Activated CD4-positive, alpha-beta T cell treated with anti-CD3 and anti-CD28 coated beads for 1 hour (primary cell): ENCODE measurements around the gene ODAD2.

ENCODE experiments used
- DNase-seq: peaks from one replicate; pipeline ENCODE4 v3.0.0-alpha.2; 2020

The ODAD2 gene

DNA sequence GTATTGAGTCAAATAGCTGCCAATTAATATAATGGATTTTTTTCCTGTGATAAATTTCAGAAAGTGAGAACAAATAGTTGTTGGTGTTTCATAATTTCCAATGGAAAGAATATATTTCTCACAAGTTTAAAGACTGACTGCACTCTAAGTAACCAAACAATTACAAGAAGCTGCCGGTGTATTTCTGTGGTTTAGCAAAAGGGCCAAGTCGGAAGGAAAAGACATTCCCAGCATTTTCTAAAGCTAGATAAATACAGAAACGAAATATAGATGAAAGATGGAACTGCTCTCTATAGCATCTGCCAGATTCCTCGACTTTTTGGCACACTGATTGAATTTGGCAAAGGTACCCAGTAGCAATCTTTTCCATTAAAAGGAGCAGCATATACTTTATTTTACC is 160.5 kb downstream of the ODAD2 start:
- no peak for DNase-seq

- DNase-seq, result no peak
These were observed 164.4 kb downstream of the ODAD2 start for GRCh38 chr10:27834476-27834875.

- DNase-seq, result no peak
These were observed 165.1 kb downstream of the ODAD2 start for GRCh38 chr10:27833792-27834191.

GRCh38 chr10:27832826-27833225 is 166.1 kb downstream of the ODAD2 start:
- DNase-seq, result no peak

DNA sequence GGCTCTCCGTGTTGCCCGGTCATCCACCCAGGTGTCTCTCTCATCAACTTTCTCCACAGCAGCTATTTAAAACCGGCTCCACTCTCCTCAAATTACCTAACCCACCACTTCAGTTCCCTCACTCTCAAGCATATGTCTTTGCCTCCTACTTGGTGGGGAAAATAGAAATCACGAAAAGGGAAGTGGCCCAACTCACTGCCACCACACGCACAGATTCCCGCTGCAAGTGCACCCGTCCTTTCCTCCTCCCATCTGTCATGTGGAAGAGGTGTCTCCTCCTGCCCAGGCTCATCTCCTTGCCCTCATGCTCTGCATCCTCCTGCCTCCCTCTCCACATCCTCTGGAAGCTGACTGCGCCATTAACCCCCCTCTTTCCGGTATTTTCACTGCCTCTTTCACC is 172.5 kb downstream of the ODAD2 start:
- DNase-seq, result no peak

DNA sequence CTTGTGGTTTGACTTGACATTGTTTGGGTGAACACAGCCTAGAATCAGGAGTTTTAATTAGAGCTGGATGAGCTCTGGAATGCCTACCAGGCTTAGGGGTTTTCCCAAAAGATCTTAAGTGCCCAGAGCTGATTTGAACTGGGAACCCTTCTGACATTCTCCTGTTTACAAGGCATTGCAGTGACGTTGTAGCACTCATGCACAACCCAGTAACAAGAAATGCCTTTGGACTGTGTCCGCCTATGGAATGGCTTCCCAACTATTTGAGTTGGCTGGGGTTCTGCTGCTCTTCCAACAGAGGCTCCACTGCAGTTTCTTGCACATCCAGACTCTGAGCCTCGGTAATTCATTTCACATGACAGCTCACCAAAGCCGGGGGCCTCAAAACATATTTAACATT is 176.6 kb downstream of the ODAD2 start:
- DNase-seq, result no peak

- DNase-seq, result no peak
These were observed 178.2 kb downstream of the ODAD2 start for GRCh38 chr10:27820637-27821036.

- no peak for DNase-seq
These were observed 178.9 kb downstream of the ODAD2 start for GRCh38 chr10:27819781-27820531.

DNA sequence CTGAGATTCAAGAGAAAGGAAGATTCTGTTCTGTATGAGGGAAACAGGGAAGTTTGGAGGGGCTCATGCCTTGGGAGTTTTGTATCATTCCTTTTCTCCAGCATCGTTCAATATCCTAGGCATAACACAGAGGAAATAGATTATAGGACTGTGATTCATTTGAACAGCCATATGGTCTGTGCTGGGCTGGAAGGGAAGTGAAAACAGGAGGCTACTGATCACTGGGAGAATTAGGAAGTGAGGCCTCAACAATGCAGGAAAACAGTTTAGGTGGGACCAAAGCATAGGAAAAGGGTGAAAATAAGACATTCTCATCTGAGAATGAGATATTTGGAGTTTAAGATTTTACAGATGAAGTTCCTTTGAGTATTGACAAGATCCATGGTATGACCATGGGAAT is 182.6 kb downstream of the ODAD2 start:
- no peak for DNase-seq

GRCh38 chr10:27815846-27816245 is 183.0 kb downstream of the ODAD2 start:
- DNase-seq, result no peak

DNA sequence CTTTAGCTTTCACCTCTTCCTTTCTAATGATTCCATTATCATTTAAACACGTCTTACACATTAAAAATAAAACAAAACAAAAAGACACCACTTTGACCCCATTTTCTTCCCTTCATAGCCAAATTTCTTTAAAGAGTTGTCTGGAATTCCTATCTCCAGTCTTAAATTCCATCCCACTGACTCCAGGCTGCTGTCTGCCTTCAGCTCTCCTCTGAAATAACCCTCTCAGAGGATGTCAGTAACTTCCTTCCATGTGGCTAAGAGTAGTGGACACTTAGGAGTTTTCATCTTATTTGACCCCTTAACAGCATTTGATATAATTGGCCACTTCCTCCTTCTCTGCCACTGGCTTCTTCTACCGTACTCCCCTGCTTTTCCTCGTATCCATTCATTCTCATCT is 183.6 kb downstream of the ODAD2 start:
- DNase-seq, result no peak

DNA sequence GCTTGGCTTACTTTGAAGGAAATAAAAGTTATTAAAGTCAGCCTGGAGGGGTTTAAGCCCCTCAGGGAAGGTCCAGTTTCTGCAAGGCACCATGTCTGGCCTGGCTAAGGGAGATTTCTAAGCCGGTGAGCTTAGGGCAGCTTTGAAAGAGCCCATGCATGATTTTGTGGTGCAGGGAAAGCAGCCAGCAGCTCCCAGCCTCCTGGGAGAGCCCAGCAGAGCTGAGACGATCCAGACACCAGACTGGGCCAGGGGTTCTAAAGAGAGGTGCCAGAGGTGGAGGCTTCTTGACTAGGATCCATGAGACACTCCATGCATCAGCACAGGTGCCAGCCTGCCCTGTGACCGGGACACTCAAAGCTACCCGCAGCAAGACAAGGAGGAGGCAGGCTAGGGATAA is 193.7 kb downstream of the ODAD2 start:
- no peak for DNase-seq

GRCh38 chr10:27804136-27804535 is 194.7 kb downstream of the ODAD2 start:
- no peak for DNase-seq

DNA sequence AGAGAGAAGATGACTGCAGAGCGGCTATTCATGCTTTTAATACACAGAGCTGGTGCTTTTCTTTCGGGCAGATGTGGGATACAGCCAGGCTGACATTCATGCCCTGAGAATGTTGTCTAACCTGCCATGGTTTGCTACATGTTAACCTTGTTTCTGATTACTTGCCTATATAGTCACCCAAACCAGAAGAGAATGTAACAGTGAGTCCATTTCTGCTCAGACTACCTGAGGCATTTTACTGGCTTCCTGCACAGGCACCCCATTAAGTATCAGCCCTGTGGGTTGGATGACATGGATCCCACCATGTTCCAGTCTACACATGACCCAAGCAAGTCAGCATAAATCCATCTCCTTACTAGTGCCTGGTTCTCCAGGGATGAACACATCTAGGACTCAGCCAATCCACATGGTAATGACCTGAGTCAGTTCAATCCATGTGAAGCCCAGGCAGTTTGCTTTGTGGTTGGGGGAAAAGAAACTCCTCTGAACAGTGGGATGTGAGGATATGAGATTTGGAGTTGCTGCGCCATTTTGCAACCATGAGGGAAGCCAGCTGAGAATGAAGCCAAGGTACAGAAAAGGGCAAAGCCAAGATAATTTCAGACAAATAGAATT is 197.6 kb downstream of the ODAD2 start:
- DNase-seq, result no peak

DNA sequence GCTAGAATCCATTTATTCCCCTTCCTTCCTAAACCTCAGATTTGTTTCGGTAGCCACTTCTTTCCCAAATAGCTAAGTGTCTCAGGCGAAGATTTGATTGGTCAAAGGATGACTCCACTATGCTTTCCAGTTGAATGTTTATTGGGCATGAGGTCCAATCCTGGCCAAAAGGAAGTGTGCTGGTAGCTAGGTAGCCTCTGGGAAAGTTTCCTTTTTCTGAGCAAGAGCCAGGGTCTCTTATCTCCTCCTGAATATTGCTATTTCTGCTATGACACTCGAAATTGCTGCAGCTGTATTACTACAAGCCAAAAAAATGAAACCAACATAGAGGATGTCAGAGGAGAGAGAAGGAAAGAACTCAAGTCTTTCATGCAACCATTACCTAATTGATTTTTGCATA is 199.8 kb downstream of the ODAD2 start:
- DNase-seq, result no peak

GRCh38 chr10:27794157-27794556 is 204.7 kb downstream of the ODAD2 start:
- no peak for DNase-seq

DNA sequence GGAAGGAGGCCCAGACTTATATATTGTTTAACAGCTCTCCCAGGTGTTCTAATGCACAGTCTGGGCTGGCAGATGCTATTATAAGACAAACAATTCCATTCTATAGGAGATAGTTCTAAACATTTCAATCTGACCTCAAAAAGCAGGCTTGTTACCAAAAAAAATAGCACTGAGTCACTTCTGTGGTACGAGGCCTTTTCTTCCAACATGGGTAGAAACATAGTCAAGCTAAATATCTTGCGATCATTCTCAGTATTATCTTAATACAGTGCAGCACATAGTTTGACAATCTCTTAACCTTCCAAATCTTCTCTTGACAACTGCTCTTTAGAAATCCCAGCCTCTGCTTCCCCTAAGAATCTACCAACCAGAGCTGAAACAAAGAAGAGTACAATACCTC is 206.7 kb downstream of the ODAD2 start:
- no peak for DNase-seq

GRCh38 chr10:27784272-27784671 is 214.6 kb downstream of the ODAD2 start:
- no peak for DNase-seq

DNA sequence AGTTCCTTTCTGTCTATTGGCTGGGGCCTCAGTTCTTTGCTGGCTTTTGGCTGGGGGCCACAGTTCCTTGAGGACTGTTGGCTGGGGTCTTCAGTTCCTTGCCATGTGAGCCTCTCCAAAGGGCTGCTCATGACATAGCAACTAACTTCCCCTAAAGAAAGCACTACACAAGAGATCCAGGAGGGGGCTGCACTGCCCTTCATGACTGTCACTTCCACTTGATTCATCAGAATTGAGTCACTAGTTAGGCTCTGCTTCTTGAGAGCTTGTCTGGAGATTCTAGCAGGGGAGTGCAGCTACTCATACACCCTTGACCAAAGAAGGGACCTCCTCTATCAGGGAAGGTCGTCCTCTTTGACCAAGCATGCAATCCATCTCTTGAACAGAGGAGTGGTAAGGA is 215.2 kb downstream of the ODAD2 start:
- no peak for DNase-seq

- no peak for DNase-seq
These were observed 219.3 kb downstream of the ODAD2 start for GRCh38 chr10:27779462-27780015.

- DNase-seq, result no peak
These were observed 224.0 kb downstream of the ODAD2 start for GRCh38 chr10:27774831-27775230.

GRCh38 chr10:27771231-27771630 is 227.6 kb downstream of the ODAD2 start:
- no peak for DNase-seq

- DNase-seq, result no peak
These were observed 228.7 kb downstream of the ODAD2 start for GRCh38 chr10:27770181-27770580.
